ENCODE data around the gene UNC93A.
"Not testable (repeated sequence)": the region's sequence is repeated elsewhere in the genome, so short reads cannot be mapped to it uniquely, and the experiment has no call there.

Gene UNC93A

GRCh38 chr6:167290786-167291622, at the start of gene UNC93A:
Gene UNC93A (plus strand): TSS chr6:167291315. CDS start chr6:167291490, 175 bp downstream.
- no peak for DNase-seq (ENCODE audit: low read depth)

DNA sequence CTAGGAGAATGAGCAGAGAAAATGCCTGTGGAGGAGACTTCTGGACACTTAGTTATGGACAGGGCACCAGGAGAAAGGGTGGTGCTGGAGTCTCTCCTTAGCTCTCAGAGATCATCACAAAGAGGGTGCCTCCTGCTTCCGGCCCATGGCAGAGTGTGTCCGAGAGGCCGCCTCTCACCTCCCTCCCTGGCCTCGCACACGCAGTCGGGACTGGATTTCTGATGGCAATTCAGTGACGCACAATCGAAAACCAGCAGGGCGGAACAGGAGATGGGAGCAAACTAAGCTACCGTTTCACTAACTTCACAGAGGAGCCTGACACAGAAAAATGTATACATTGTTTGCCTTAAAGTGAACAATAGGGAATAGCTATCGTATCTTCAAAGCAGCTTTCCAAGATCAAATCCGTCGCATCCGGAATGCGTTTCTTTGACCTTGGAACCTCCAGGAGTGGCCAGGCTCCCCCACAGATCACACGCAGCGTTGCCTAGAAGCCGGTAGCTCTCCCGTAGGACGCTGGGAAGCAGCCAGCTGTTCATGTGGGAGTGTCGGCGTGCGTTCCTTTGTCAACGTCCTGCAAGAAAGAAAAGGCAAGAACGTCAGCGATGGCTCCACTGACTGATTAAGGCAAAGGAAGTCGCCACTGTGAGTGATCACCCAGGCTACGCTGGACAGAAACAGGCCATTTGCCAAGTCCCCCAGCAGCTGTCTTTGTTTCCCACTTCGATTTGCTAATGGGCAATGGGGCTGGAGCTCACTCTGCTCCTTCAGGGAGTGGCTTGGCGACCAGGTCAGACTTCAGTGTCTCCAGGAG, 49.6 kb upstream of the UNC93A start:
- DNase-seq (ENCODE audit: low read depth) = not testable (repeated sequence)

GRCh38 chr6:167242135-167242506, 49.0 kb upstream of the UNC93A start:
- not testable (repeated sequence) for DNase-seq (ENCODE audit: low read depth)

DNA sequence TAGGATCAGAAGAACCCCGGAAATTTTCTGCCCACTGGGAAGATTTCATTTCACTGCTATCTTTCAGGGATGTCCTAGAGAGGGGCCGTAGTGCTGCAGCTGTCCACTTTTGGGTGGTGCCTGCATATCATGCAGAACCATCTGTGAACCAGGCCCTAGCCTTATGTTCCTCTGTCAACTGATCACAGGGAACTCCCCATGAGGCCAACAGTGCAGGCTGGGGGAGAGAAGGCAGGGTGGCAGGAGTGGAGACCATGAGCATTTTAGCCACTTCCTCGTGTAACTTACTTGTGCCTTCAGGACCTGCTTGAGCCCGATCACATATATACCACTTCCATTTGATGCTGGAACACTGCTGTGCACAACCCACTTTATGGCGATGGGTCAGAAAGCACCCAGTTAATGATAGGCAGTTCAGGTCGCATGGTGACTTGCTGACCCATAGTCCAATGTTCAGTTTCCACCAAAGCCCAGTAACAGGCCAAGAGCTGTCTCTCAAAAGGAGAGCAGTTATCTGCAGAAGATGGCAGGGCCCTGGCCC, 48.5 kb upstream of the UNC93A start:
- DNase-seq (ENCODE audit: low read depth) = not testable (repeated sequence)

DNA sequence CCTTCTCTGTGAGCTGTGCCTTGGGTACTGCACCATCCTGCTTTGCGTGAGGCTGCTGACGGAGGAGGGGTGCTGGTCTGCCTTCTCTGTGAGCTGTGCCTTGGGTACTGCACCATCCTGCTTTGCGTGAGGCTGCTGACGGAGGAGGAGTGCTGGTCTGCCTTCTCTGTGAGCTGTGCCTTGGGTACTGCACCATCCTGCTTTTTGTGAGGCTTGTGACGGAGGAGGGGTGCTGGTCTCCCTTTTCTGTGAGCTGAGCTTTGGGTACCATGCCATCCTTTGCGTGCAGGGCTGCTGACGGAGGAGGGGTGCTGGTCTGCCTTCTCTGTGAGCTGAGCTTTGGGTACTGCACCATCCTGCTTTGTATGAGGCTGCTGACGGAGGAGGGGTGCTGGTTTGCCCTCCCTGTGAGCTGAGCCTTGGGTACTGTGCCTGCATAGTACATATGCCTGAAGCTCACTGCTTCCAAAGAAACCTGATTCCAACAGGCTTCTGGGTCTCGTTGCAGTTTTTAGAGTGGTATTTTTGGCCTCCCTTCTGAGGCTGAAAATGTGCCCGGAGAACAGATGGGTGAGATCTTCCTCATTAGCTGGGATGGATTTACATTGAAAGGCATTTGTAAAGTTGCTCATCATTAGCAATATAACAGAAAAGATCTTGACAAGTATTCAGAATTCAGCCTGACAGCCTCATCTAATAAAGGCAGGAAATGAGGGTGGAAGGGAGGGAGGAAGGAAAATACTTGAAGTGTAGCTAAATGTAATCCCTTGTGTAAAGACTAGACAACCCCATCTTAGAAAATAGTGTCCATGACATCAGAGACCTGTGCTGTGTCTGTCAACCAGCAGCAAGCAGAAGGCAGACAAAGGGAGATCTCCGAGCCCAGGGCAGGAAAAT, 46.8 kb upstream of the UNC93A start:
- no peak for DNase-seq (ENCODE audit: low read depth)

DNA sequence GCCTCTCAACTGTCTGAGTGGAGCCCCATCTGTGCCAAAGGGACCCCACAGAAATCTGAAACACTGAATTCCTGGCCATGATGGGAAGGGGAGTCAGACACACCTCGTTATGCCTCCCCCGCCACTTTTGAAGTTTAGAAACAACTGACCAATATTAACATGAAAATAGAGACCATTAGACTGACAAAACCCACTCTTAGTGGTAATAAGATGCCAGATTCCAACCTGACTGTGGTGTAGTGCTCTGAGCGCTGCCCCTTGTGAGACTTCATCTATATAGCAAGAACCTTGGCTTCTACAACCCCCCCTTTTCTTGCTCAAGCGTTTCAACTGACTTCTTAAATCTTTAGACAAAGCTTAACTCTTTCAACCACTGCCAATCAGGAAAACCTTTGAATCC, 46.1 kb upstream of the UNC93A start:
- DNase-seq (ENCODE audit: low read depth) = no peak

DNA sequence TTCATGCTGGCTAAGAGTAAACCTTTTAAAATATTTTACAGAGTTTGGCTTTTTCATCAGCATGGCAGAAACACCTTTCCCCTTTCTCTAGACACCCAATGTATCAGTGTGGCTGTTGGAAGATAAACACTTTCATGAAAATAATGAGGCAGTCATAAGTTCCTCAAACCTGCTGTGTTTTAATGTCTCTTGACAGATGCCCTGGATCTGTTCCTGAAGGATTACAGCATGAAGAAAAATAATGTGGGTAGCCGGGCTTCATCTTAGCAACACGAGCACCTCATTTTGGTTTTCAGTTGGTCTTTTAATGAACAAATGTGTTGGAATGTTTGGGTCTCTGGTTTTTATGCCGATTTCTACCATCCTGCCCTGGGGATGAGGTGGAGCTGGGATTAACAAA, 45.5 kb upstream of the UNC93A start:
- DNase-seq (ENCODE audit: low read depth) = no peak

- no peak for DNase-seq (ENCODE audit: low read depth)
Observed at GRCh38 chr6:167247814-167248595, 43.1 kb upstream of the UNC93A start.

DNA sequence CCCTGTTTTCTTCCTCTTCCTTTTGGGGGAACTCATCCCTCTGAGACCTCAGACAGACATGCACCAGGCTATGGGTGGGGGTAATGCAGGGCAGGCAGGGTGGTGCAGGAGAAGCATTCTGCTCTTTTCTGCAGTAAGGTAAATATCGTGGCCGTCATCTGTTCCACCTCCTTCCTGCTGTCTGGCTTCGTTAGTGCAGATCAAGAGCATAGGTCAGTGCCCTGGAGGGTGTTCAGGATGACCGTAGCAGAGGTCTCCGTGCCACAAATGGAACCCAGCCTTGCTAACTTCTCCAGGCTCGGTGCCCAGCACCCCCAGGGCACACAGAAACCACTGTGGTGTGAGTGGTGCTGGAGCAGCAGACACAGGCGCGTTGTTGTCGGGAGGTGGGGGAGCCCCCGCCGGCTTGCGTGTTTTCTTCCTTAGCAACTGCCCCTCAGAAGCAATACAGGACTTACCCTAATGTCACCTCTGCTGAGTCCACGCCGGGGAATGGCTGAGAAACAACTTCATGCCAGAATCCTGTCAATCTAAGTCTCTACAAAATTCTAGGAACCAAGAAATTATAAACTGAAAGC, 42.1 kb upstream of the UNC93A start:
- not testable (repeated sequence) for DNase-seq (ENCODE audit: low read depth)

DNA sequence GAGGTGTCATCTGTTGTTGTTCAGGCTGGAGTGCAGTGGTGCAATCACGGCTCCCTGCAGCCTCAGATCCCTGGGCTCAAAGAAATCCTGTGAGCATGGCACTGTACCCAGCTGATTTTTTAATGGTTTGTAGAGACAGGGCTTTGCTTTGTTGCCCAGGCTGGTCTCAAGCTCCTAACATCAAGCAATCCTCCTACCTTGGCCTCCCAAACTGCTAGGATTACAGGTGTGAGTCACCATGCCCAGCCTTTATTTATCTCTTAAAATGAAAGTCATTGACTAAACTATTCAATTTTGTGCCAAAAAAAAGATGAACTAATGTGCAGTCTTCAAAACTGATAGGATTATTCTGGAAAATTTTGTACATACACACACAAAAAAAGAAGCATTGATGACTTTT, 38.8 kb upstream of the UNC93A start:
- DNase-seq (ENCODE audit: low read depth) = no peak

DNA sequence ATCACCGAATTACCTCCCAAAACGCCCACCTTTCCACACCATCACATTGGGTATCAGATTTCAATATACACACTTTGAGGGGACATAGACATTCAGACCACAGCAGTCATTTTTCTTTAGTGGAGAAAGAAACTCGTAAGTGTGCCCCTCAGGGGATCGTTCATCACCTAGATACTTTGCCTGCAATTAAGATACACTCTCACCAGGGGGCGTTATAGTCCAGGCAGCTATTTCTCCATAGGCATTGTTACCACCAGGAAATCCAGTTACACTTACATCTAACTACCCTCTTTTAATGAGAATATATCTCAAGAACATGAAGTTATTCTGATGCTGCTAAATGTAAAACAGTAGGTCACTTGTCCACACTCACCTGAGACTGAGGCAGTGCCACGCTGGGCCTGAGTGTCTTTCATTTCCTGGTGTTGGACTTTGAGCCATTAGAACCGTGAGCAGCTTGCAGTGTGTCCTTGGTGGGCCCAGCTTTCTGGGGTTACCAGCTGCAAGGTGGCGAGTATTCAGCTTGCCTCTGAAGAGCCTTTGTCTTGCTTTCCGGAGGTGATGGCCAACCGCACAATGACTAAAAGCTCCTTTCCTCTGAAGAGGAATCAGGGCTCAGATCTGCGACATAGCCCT, 35.1 kb upstream of the UNC93A start:
- no peak for DNase-seq (ENCODE audit: low read depth)

DNA sequence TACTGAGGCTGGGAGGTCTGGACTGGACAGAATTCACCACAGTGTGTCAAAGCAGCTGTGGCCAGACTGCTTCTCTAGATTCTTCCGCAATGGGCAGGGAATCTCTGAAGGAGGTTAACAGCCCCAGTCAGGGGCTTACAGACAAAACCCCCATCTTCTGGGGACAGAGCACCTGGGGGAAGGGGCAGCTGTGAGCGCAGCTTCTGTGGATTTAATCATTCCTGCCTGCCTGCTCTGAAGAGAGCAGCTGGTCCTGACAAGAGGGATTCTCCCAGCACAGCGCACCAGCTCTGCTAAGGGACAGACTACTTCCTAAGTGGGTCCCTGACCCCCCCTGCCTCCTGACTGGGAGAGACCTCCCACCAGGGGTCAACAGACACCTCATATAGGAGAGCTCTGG, 32.5 kb upstream of the UNC93A start:
- DNase-seq (ENCODE audit: low read depth) = no peak

DNA sequence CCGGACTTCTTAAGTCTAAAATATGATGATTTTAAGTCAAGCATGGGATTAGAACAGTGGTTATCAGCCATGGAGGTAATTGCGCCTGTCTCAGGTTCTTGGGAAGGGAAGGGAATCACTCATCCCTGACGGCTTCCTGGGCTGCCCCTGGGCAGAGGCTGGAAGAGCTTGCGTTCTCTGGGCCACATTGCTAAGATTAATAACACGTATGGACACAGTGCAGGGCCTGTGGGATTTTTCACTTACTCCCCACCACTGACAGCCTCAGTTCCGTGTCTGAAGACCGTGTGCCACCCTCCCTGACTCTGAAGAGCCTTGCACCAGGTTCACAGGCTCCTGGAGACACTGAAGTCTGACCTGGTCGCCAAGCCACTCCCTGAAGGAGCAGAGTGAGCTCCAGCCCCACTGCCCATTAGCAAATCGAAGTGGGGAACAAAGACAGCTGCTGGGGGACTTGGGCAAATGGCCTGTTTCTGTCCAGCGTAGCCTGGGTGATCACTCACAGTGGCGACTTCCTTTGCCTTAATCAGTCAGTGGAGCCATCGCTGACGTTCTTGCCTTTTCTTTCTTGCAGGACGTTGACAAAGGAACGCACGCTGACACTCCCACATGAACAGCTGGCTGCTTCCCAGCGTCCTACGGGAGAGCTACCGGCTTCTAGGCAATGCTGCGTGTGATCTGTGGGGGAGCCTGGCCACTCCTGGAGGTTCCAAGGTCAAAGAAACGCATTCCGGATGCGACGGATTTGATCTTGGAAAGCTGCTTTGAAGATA, 24.9 kb upstream of the UNC93A start:
- DNase-seq (ENCODE audit: low read depth) = not testable (repeated sequence)

DNA sequence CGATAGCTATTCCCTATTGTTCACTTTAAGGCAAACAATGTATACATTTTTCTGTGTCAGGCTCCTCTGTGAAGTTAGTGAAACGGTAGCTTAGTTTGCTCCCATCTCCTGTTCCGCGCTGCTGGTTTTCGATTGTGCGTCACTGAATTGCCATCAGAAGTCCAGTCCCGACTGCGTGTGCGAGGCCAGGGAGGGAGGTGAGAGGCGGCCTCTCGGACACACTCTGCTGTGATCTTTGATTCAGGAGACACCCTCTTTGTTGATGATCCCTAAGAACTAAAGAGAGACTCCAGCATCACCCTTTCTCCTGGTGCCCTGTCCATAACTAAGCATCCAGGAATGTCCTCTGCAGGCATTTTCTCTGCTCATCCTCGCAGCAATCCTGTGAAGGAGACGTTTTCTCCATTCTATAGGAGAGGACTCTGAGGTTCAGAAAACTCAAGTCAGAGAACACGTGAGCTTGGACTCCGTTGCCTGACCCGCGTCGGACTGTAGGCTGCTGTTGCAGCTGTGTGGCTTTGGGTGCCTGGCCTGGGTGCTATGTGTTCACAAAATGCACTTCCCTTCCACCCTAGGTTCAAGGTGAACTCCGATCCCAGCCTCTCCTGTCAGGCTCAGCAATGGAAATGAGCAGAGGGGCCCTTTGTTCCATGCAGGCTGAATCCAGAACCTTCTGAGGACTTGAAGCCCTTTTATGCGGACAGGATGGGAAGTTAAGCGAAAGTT, 24.1 kb upstream of the UNC93A start:
- DNase-seq (ENCODE audit: low read depth) = no peak

GRCh38 chr6:167267556-167267898, 23.6 kb upstream of the UNC93A start:
- DNase-seq (ENCODE audit: low read depth) = not testable (repeated sequence)

DNA sequence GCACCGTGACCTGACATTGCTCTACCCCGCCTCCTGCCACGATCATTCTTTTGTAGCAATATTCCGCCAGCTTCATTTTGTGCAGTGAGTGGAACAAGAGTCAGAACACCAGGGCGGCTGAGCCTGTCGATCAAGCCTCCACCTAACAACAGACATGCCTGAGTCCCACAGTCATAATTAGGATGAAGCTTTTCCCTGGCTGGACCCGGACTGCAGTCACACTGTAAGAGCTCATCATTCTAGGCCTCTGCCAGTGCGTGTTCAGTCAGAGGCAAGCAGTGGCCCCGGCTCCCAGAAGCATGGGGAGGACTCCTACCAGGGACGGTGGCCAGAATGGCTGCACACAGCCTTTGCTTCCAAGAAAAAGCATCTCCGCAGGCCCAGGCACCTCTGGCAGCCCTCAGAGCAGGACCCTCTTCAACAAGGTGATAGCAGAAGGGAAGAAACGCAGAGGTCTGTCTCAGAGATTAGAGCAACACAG, 23.2 kb upstream of the UNC93A start:
- DNase-seq (ENCODE audit: low read depth) = no peak

GRCh38 chr6:167268683-167269280, 22.3 kb upstream of the UNC93A start:
- DNase-seq (ENCODE audit: low read depth) = no peak
